Astrocyte (in vitro differentiated cells and primary cell): ENCODE results near the gene UROC1. TPM values are rescaled to one million over a fixed set of nuclear protein-coding genes. Genes with fewer than 3 reads are reported as not detected.

Experiments
- DNase-seq: peaks from one replicate; pipeline ENCODE4 v3.0.0-alpha.2; 2010; ENCODE audit warnings: low read depth
- FAIRE-seq: peaks from 2 replicates; lab custom pipeline; 2011; peaks lifted over from hg19 to GRCh38; lab: Jason Lieb, UNC
- H2AFZ ChIP-seq: 2 replicates; pipeline ENCODE4 v1.6.0; 2012; ENCODE audit warnings: low read depth, low read length, inconsistent platforms
- H3K27ac ChIP-seq: 2 replicates; pipeline ENCODE4 v1.5.1; 2011; ENCODE audit warnings: low read depth, low read length, inconsistent platforms
- H3K27me3 ChIP-seq: 2 replicates; pipeline ENCODE4 v1.6.0; 2011; ENCODE audit warnings: low read length, inconsistent platforms; ENCODE audit not compliant: insufficient read depth
- H3K36me3 ChIP-seq: 2 replicates; pipeline ENCODE4 v1.5.1; 2011; ENCODE audit warnings: low read length, inconsistent platforms; ENCODE audit not compliant: insufficient read depth
- H3K4me1 ChIP-seq: 2 replicates; pipeline ENCODE4 v1.5.1; 2011; ENCODE audit warnings: low read length, inconsistent platforms; ENCODE audit not compliant: insufficient read depth
- H3K4me2 ChIP-seq: 2 replicates; pipeline ENCODE4 v1.6.0; 2012; ENCODE audit warnings: low read length, inconsistent platforms
- H3K4me3 ChIP-seq: 2 replicates; pipeline ENCODE4 v1.5.1; 2011; ENCODE audit warnings: low read depth, mild to moderate bottlenecking, low read length, inconsistent platforms; ENCODE audit not compliant: insufficient read depth
- H3K79me2 ChIP-seq: 2 replicates; pipeline ENCODE4 v1.6.0; 2012; ENCODE audit warnings: mild to moderate bottlenecking, low read length, inconsistent platforms; ENCODE audit not compliant: insufficient read depth
- H3K9ac ChIP-seq: 2 replicates; pipeline ENCODE4 v1.6.0; 2012; ENCODE audit warnings: mild to moderate bottlenecking, low read length, inconsistent platforms
- H3K9me3 ChIP-seq: 2 replicates; pipeline ENCODE4 v1.5.1; 2012; ENCODE audit warnings: low read depth, mild to moderate bottlenecking, low read length, inconsistent platforms; ENCODE audit not compliant: insufficient read depth
- H4K20me1 ChIP-seq: 2 replicates; pipeline ENCODE4 v1.6.0; 2012; ENCODE audit warnings: low read length, inconsistent platforms; ENCODE audit not compliant: insufficient read depth
- H3K27ac Mint-ChIP-seq: one replicate; pipeline ENCODE4 v1.8.0; 2021; ENCODE audit warnings: mild to moderate bottlenecking, mixed read lengths; ENCODE audit not compliant: unreplicated experiment
- H3K27me3 Mint-ChIP-seq: one replicate; pipeline ENCODE4 v1.8.0; 2021; ENCODE audit warnings: low read depth, mixed read lengths; ENCODE audit not compliant: unreplicated experiment
- H3K36me3 Mint-ChIP-seq: one replicate; pipeline ENCODE4 v1.8.0; 2021; ENCODE audit warnings: low read depth, mixed read lengths; ENCODE audit not compliant: unreplicated experiment
- H3K4me1 Mint-ChIP-seq: one replicate; pipeline ENCODE4 v1.8.0; 2021; ENCODE audit warnings: low read depth, mixed read lengths; ENCODE audit not compliant: unreplicated experiment
- H3K4me3 Mint-ChIP-seq: one replicate; pipeline ENCODE4 v1.8.0; 2021; ENCODE audit warnings: mild to moderate bottlenecking, moderate library complexity, mixed read lengths; ENCODE audit not compliant: unreplicated experiment
- H3K9me3 Mint-ChIP-seq: one replicate; pipeline ENCODE4 v1.8.0; 2021; ENCODE audit warnings: mild to moderate bottlenecking, mixed read lengths; ENCODE audit not compliant: unreplicated experiment
- EZH2 ChIP-seq: IDR thresholded peaks from 2 replicates; pipeline ENCODE4 v1.6.1; 2012; ENCODE audit warnings: mild to moderate bottlenecking, low read length, inconsistent platforms; ENCODE audit not compliant: insufficient read depth
- total RNA-seq: library from RNA; stranded (reverse); gene quantifications from 2 replicates; pipeline ENCODE4 v1.2.1, GENCODE V29; 2021
- TF ChIP-seq, protein P1 (sequence below): IDR thresholded peaks from 2 replicates; pipeline ENCODE4 v1.5.1; 2011; ENCODE audit warnings: low read depth, mild to moderate bottlenecking, inconsistent platforms, low read length, moderate library complexity; ENCODE audit not compliant: insufficient read depth

Gene UROC1
- total RNA-seq, 1 donor from 2014 or later = not detected

DNA sequence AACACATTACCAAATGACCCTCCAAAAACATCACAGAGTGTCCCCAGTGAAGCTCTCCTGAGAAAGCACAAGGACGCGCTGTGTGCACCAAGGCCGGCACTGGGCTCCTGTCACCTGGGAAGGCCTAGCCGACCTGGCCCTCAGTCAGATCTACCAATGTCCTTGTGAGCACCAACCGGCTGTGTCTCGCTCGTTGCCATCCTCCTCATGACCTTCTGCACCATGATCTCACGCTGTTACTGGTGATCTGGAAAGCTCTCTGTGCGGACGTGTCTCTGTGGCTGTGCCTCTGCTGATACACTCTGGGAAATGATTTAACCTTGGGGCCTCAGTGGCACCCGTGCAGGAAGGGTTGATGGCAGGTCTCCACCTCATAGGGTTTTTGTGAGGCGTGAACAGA is 66.1 kb downstream of the UROC1 start:
- no peak overlapping the region for H2AFZ ChIP-seq
- no peaks in the 10 kb centered on the region for H3K9me3 ChIP-seq
- H4K20me1 ChIP-seq = peaks cover 42% of the 10 kb centered on the region
- DNase-seq = no peak
- Mint-ChIP-seq H3K4me3 (no peak overlapping the region), H3K9me3 (no peaks in the 10 kb centered on the region), H3K36me3 (peaks cover 5% of the 10 kb centered on the region), H3K4me1 (peaks cover 4% of the 10 kb centered on the region), H3K27ac (no peak overlapping the region), H3K27me3 (no peaks in the 10 kb centered on the region)
- H3K79me2 ChIP-seq = peaks cover 9% of the 10 kb centered on the region
- H3K27me3 ChIP-seq = no peaks in the 10 kb centered on the region
- H3K36me3 ChIP-seq = peaks cover 9% of the 10 kb centered on the region
- no peak overlapping the region for H3K4me2 ChIP-seq
- no peak overlapping the region for H3K4me3 ChIP-seq
- TF ChIP-seq, protein P1, sequence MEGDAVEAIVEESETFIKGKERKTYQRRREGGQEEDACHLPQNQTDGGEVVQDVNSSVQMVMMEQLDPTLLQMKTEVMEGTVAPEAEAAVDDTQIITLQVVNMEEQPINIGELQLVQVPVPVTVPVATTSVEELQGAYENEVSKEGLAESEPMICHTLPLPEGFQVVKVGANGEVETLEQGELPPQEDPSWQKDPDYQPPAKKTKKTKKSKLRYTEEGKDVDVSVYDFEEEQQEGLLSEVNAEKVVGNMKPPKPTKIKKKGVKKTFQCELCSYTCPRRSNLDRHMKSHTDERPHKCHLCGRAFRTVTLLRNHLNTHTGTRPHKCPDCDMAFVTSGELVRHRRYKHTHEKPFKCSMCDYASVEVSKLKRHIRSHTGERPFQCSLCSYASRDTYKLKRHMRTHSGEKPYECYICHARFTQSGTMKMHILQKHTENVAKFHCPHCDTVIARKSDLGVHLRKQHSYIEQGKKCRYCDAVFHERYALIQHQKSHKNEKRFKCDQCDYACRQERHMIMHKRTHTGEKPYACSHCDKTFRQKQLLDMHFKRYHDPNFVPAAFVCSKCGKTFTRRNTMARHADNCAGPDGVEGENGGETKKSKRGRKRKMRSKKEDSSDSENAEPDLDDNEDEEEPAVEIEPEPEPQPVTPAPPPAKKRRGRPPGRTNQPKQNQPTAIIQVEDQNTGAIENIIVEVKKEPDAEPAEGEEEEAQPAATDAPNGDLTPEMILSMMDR = no peak
- no peak for TF ChIP-seq EZH2
- no peaks in the 10 kb centered on the region for H3K4me1 ChIP-seq
- H3K27ac ChIP-seq = no peak overlapping the region
- no peak overlapping the region for H3K9ac ChIP-seq
- no peak for FAIRE-seq

DNA sequence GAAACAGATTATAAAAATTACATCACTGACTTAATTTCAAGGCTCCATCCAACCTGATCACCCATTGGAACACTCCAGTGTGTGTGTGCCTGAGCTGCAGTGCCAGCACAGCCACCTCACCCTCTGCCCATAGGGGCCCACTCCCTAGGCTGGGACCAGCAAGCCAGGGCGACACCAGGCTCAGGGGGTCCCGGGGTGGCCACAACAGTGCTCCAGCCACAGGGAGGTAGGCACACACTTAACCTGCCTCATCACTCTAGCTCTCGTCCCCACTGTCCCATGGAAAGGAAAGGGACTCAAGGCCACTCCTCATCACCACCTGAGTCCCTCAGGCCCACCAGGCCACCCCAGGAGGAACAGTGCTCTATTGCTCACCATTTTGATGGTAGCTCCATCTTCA is 66.8 kb downstream of the UROC1 start:
- peaks cover 4% of the 10 kb centered on the region for H3K4me1 Mint-ChIP-seq
- FAIRE-seq (no peak), DNase-seq (no peak)
- H3K4me3 Mint-ChIP-seq = no peak overlapping the region
- no peak overlapping the region for H3K9ac ChIP-seq
- H3K4me2 ChIP-seq = no peak overlapping the region
- H3K36me3 ChIP-seq = peaks cover 9% of the 10 kb centered on the region
- H2AFZ ChIP-seq = no peak overlapping the region
- no peaks in the 10 kb centered on the region for H3K9me3 Mint-ChIP-seq
- H3K4me1 ChIP-seq = no peaks in the 10 kb centered on the region
- no peak overlapping the region for H3K4me3 ChIP-seq
- H3K27ac ChIP-seq = no peak overlapping the region
- H3K27me3 Mint-ChIP-seq = no peaks in the 10 kb centered on the region
- no peaks in the 10 kb centered on the region for H3K9me3 ChIP-seq
- no peaks in the 10 kb centered on the region for H3K27me3 ChIP-seq
- peaks cover 43% of the 10 kb centered on the region for H4K20me1 ChIP-seq
- peaks cover 4% of the 10 kb centered on the region for H3K79me2 ChIP-seq
- TF ChIP-seq, protein P1 = no peak
- no peak for TF ChIP-seq EZH2
- no peak overlapping the region for H3K27ac Mint-ChIP-seq
- peaks cover 5% of the 10 kb centered on the region for H3K36me3 Mint-ChIP-seq

DNA sequence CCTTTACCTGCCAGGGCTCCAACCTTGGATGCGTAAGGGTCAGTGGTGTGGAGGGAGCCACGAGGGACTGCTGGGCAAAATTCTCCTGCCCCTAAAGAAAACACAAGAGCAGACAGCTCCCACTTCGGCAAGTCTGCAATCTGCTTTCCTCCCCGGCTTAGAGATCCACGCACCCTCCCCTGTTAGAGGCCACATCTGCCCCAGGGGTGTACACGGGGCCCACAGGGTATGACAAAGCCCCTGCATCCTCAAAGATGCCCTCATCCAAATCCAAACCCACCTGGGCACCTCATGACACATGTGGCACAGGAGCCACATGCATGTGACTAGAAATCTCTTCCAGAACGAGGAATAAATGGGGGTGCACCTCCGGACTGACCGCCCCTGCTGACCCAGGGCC is 67.4 kb downstream of the UROC1 start:
- H3K9ac ChIP-seq = no peak overlapping the region
- H3K79me2 ChIP-seq = peaks cover 4% of the 10 kb centered on the region
- no peak overlapping the region for H3K4me2 ChIP-seq
- DNase-seq (no peak), FAIRE-seq (no peak)
- H3K27me3 ChIP-seq = no peaks in the 10 kb centered on the region
- peaks cover 9% of the 10 kb centered on the region for H3K36me3 ChIP-seq
- H3K27ac ChIP-seq = no peak overlapping the region
- Mint-ChIP-seq H3K4me3 (no peak overlapping the region), H3K27me3 (no peaks in the 10 kb centered on the region), H3K4me1 (peaks cover 4% of the 10 kb centered on the region), H3K9me3 (no peaks in the 10 kb centered on the region), H3K27ac (no peak overlapping the region), H3K36me3 (peaks cover 5% of the 10 kb centered on the region)
- H3K9me3 ChIP-seq = no peaks in the 10 kb centered on the region
- no peaks in the 10 kb centered on the region for H3K4me1 ChIP-seq
- no peak overlapping the region for H3K4me3 ChIP-seq
- no peak for TF ChIP-seq EZH2
- H4K20me1 ChIP-seq = peaks cover 46% of the 10 kb centered on the region
- H2AFZ ChIP-seq = no peak overlapping the region
